HFFc6 (cell line): ENCODE measurements around the gene SPSB4. TPM values are rescaled to one million over a fixed set of nuclear protein-coding genes. Genes with fewer than 3 reads are reported as not detected.

Experiments used
- DNase-seq: peaks from one replicate; pipeline ENCODE4 v3.0.0-alpha.2; 2018
- H3K27ac Mint-ChIP-seq: 2 replicates; pipeline ENCODE4 v1.8.0; 2020; ENCODE audit warnings: mild to moderate bottlenecking, mixed read lengths
- H3K27me3 Mint-ChIP-seq: 2 replicates; pipeline ENCODE4 v1.8.0; 2021; ENCODE audit warnings: mild to moderate bottlenecking, moderate library complexity, mixed read lengths; ENCODE audit not compliant: insufficient read depth
- H3K36me3 Mint-ChIP-seq: 2 replicates; pipeline ENCODE4 v1.8.0; 2021; ENCODE audit warnings: low read depth, mixed read lengths
- H3K4me1 Mint-ChIP-seq: 2 replicates; pipeline ENCODE4 v1.8.0; 2020; ENCODE audit warnings: low read depth, mixed read lengths
- H3K4me3 Mint-ChIP-seq: 2 replicates; pipeline ENCODE4 v1.8.0; 2020; ENCODE audit warnings: mild to moderate bottlenecking, moderate library complexity, mixed read lengths
- H3K9me3 Mint-ChIP-seq: 2 replicates; pipeline ENCODE4 v1.8.0; 2020; ENCODE audit warnings: mild to moderate bottlenecking, mixed read lengths
- total RNA-seq, 6 experiments: library from RNA; stranded (reverse); fragmentation: NEBNext Ultra II Directional; extraction: Animal tissue kit (Norgen Biotek cat#: 25700); gene quantifications; 2 replicates in 1 of 6; 3 replicates in 5 of 6; pipeline ENCODE4 v1.2.3, GENCODE V29; 2021
- TF ChIP-seq, protein P1 (sequence below): fragments of 200-600 bp; sonication (generic); IDR thresholded peaks from 2 replicates; pipeline ENCODE4 v1.5.0; 2021; ENCODE audit warnings: antibody characterized with exemption, mild to moderate bottlenecking

SPSB4 gene
- total RNA-seq, 6 experiments from 2014 or later: not detected

DNA sequence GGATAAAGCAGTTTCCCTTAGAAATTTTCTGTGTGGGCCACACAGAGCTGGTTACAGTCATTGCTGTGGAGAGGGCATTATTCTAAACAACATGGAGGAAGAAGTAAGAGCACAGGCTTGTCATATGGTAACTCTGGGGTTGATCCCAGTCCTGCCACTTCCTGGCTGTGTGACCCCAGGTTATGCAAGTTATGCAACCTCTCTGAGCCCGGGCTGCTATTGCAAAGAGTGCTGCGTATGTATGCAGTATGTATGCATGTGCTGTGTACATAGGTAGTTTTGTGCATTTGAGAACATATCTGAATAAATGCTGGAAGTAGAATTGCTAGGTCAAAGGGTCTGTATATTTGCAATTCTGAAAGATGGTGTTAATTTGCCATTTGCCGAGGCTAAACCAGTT, 9.2 kb downstream of the SPSB4 start:
- DNase-seq: no peak
- Mint-ChIP-seq H3K27me3 (peaks cover 35% of the 10 kb centered on the region), H3K27ac (no peak overlapping the region), H3K9me3 (no peaks in the 10 kb centered on the region; the same call in 1 of the 2 replicates), H3K4me1 (no peaks in the 10 kb centered on the region), H3K36me3 (no peaks in the 10 kb centered on the region), H3K4me3 (no peak overlapping the region)
- TF ChIP-seq, protein P1, sequence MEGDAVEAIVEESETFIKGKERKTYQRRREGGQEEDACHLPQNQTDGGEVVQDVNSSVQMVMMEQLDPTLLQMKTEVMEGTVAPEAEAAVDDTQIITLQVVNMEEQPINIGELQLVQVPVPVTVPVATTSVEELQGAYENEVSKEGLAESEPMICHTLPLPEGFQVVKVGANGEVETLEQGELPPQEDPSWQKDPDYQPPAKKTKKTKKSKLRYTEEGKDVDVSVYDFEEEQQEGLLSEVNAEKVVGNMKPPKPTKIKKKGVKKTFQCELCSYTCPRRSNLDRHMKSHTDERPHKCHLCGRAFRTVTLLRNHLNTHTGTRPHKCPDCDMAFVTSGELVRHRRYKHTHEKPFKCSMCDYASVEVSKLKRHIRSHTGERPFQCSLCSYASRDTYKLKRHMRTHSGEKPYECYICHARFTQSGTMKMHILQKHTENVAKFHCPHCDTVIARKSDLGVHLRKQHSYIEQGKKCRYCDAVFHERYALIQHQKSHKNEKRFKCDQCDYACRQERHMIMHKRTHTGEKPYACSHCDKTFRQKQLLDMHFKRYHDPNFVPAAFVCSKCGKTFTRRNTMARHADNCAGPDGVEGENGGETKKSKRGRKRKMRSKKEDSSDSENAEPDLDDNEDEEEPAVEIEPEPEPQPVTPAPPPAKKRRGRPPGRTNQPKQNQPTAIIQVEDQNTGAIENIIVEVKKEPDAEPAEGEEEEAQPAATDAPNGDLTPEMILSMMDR: no peak

DNA sequence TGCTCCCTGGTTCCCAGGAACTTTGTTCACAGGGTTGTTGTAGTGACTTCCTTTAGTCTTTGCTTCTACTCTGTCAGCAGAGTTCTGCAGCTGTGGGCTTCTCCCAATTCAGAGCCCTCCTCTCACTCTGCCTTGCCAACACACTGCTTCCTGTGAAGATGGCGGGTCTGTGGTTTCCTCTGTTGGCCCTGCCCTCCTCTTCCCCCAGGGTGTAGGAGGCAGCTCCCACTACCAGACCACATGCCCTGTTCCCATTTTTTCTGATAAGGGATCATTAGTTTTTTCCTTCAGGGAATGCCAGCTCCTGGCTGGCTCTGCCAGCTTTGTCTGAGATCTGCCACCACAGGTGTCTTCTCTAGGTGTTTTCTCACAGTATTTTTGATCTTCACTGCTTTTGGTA, 12.7 kb downstream of the SPSB4 start:
- no peak overlapping the region for H3K27ac Mint-ChIP-seq
- no peak for DNase-seq
- H3K4me1 Mint-ChIP-seq: no peaks in the 10 kb centered on the region
- TF ChIP-seq, protein P1: no peak
- no peaks in the 10 kb centered on the region for H3K36me3 Mint-ChIP-seq
- H3K9me3 Mint-ChIP-seq: no peaks in the 10 kb centered on the region; the same call in 1 of the 2 replicates
- H3K4me3 Mint-ChIP-seq: no peak overlapping the region
- H3K27me3 Mint-ChIP-seq: peaks cover 14% of the 10 kb centered on the region

DNA sequence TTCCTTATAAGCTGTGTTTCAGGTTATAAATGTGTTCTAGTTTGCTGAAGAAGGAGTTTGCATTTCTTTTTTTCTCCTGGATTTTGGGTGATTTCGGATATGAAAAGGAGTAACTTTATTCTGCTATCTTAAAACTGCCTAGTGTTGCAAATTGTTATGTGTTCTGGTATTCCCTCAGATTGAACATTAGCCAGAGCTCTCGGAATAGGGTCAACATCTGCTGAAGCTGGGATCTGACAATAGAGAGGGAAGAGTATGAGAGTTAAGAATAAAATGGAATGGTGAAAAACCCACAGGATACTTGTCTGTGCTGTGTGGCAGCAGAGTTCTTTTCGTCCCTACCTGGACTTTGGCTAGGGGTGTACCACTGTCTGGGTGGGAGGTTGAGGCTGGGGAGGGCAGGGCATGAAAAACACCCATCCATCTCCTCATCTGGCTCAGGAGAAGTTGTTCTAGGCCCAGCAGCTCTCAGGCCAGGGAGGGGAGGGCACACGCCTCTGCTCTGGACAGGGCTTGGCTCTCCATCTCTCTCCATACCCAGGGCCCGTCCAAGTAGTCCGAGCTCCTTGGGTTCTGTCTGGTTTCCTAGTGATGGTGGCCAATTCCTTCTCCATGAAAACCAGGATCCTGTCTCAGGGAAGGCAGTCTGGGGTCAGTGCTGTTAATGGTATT, 13.2 kb downstream of the SPSB4 start:
- TF ChIP-seq, protein P1: no peak

DNA sequence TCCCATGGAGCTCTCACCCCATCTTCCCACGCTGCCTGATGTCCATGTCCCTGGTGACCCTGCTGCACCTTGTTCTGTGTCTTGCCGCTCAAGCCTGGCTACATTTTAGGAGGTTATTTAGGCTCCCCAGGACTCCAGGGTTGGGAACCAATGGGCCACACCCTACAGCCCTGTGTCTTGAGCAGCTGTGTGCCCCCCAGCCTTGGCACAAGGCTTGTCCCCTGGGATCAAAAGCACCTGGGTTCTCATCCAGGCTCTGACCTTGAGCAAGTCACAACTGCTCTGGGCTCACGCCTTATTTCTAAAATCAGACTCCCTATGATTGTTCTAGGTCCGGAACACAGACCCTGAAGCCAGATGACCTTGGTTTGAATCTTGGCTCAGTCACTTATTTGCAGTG, 14.1 kb downstream of the SPSB4 start:
- Mint-ChIP-seq H3K27me3 (peaks cover 10% of the 10 kb centered on the region), H3K27ac (no peak overlapping the region), H3K4me1 (no peaks in the 10 kb centered on the region), H3K4me3 (no peak overlapping the region), H3K9me3 (no peaks in the 10 kb centered on the region), H3K36me3 (no peaks in the 10 kb centered on the region)
- TF ChIP-seq, protein P1: no peak
- DNase-seq: no peak

More for the DNA sequence above, 13.2 kb downstream of the SPSB4 start:
- no peaks in the 10 kb centered on the region for H3K36me3 Mint-ChIP-seq
- H3K27ac Mint-ChIP-seq: no peak overlapping the region
- H3K9me3 Mint-ChIP-seq: no peaks in the 10 kb centered on the region; the same call in 1 of the 2 replicates
- DNase-seq: no peak
- no peaks in the 10 kb centered on the region for H3K4me1 Mint-ChIP-seq
- no peak overlapping the region for H3K4me3 Mint-ChIP-seq
- peaks cover 10% of the 10 kb centered on the region for H3K27me3 Mint-ChIP-seq

DNA sequence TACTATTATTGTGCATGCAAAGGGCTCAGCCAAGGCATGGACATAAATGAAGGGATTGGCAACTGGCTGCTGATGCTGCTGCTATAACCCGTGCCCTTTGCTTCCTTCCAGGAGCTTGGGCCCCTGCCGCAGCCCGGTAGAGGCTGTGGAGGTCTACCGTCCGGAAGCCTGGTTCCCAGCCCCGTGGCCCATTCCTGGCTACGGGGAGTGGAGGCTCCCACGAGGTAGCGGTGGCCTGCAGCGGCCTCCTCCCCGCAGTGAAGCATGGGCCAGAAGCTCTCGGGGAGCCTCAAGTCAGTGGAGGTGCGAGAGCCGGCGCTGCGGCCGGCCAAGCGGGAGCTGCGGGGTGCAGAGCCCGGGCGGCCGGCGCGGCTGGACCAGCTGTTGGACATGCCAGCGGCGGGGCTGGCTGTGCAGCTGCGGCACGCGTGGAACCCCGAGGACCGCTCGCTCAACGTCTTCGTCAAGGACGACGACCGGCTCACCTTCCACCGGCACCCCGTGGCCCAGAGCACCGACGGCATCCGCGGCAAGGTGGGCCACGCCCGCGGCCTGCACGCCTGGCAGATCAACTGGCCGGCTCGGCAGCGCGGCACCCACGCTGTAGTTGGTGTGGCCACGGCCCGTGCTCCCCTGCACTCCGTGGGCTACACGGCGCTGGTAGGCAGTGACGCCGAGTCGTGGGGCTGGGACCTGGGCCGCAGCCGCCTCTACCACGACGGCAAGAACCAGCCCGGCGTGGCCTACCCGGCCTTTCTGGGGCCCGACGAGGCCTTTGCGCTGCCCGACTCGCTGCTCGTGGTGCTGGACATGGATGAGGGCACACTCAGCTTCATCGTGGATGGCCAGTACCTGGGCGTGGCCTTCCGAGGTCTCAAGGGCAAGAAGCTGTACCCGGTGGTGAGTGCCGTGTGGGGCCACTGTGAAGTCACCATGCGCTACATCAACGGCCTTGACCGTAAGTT, 15.0 kb downstream of the SPSB4 start:
- no peak overlapping the region for H3K27ac Mint-ChIP-seq

More for the DNA sequence above, 15.0 kb downstream of the SPSB4 start:
- Mint-ChIP-seq H3K4me3 (no peak overlapping the region), H3K36me3 (no peaks in the 10 kb centered on the region), H3K9me3 (no peaks in the 10 kb centered on the region), H3K27me3 (peaks cover 10% of the 10 kb centered on the region), H3K4me1 (no peaks in the 10 kb centered on the region)
- TF ChIP-seq, protein P1: no peak
- no peak for DNase-seq
